CD14-positive monocyte (primary cell): Measurements from ENCODE around the gene FAM153A. TPM values are rescaled to one million over a fixed set of nuclear protein-coding genes. Genes with fewer than 3 reads are reported as not detected.
"Not testable (repeated sequence)": the region's sequence is repeated elsewhere in the genome, so short reads cannot be mapped to it uniquely, and the experiment has no call there.

ENCODE experiments used
- DNase-seq, 3 donors: peaks; one replicate each; pipeline ENCODE4 v3.0.0-alpha.2; 2011 to 2022
- H2AFZ ChIP-seq: 2 replicates; pipeline ENCODE4 v1.6.0; 2012; ENCODE audit warnings: mild to moderate bottlenecking, low read depth, low read length, inconsistent platforms; ENCODE audit not compliant: insufficient read depth, poor library complexity, severe bottlenecking
- H3K27ac ChIP-seq, 2 donors: 1 replicate in 1 of 2; 2 replicates in 1 of 2; pipeline ENCODE4 v1.5.1; 2012 to 2013; ENCODE audit warnings: low read length in 2 of 2, control low read depth in 1 of 2, inconsistent platforms in 1 of 2, low read depth in 1 of 2, mild to moderate bottlenecking in 1 of 2
- H3K27me3 ChIP-seq, 2 donors: one replicate each; pipeline versions ENCODE4 v1.6.0 to v1.6.1; 2011 to 2013; ENCODE audit warnings: low read length in 2 of 2; ENCODE audit not compliant: control insufficient read depth in 2 of 2, insufficient read depth in 2 of 2
- H3K36me3 ChIP-seq, 2 donors: replicated peaks in 1 of 2; 1 replicate in 1 of 2; 2 replicates in 1 of 2; pipeline versions ENCODE4 v1.5.1 to v1.6.1; 2012 to 2013; ENCODE audit warnings: low read length in 2 of 2, control low read depth in 1 of 2, inconsistent platforms in 1 of 2, mild to moderate bottlenecking in 1 of 2; ENCODE audit not compliant: insufficient read depth in 2 of 2, control insufficient read depth in 1 of 2
- H3K4me1 ChIP-seq, 2 donors: 1 replicate in 1 of 2; 2 replicates in 1 of 2; pipeline versions ENCODE4 v1.5.1 to v1.6.1; 2012 to 2013; ENCODE audit warnings: low read length in 2 of 2, control low read depth in 1 of 2, inconsistent platforms in 1 of 2, mild to moderate bottlenecking in 1 of 2, moderate library complexity in 1 of 2; ENCODE audit not compliant: insufficient read depth in 2 of 2, control insufficient read depth in 1 of 2
- H3K4me2 ChIP-seq: replicated peaks from 2 replicates; pipeline ENCODE3; 2012; ENCODE audit warnings: low read length, moderate library complexity, mild to moderate bottlenecking; ENCODE audit not compliant: poor library complexity, severe bottlenecking; ENCODE audit errors: extremely low read depth
- H3K4me3 ChIP-seq, 3 experiments: fragments of 200-600 bp in 1 of 3; sonication (generic) in 1 of 3; replicated peaks in 1 of 3; 1 replicate in 2 of 3; 2 replicates in 1 of 3; pipeline ENCODE4 v1.5.1; 2011 to 2013; ENCODE audit warnings: low read length in 3 of 3, mild to moderate bottlenecking in 3 of 3, control low read depth in 2 of 3, low read depth in 2 of 3, inconsistent platforms in 1 of 3, moderate library complexity in 1 of 3
- H3K79me2 ChIP-seq: 2 replicates; pipeline ENCODE4 v1.6.0; 2012; ENCODE audit warnings: mild to moderate bottlenecking, control low read depth, inconsistent platforms, low read length, moderate library complexity; ENCODE audit not compliant: insufficient read depth
- H3K9ac ChIP-seq: 2 replicates; pipeline ENCODE4 v1.6.0; 2017; ENCODE audit warnings: low read length, mild to moderate bottlenecking; ENCODE audit not compliant: insufficient read depth, poor library complexity, severe bottlenecking
- H3K9me3 ChIP-seq, 2 donors: replicated peaks in 1 of 2; 1 replicate in 1 of 2; 2 replicates in 1 of 2; pipeline versions ENCODE4 v1.5.1 to v1.6.1; 2012 to 2013; ENCODE audit warnings: low read length in 2 of 2, control low read depth in 1 of 2; ENCODE audit not compliant: control insufficient read depth in 1 of 2, insufficient read depth in 1 of 2
- H4K20me1 ChIP-seq: 2 replicates; pipeline ENCODE4 v1.6.0; 2012; ENCODE audit warnings: mild to moderate bottlenecking, low read length, control low read depth, moderate library complexity; ENCODE audit not compliant: insufficient read depth
- H3K27ac Mint-ChIP-seq, 7 donors: one replicate each; pipeline ENCODE4 v1.8.0; 2020; ENCODE audit warnings: mild to moderate bottlenecking in 7 of 7, mixed read lengths in 7 of 7, moderate library complexity in 6 of 7, inconsistent platforms in 2 of 7
- H3K27me3 Mint-ChIP-seq, 3 donors: one replicate each; pipeline ENCODE4 v1.8.0; 2021 to 2022; ENCODE audit warnings: low read depth in 3 of 3, mild to moderate bottlenecking in 3 of 3, mixed read lengths in 3 of 3, moderate library complexity in 3 of 3, inconsistent platforms in 1 of 3
- H3K36me3 Mint-ChIP-seq, 2 donors: one replicate each; pipeline ENCODE4 v1.8.0; 2020; ENCODE audit warnings: mixed read lengths in 2 of 2, inconsistent platforms in 1 of 2, mild to moderate bottlenecking in 1 of 2
- H3K4me1 Mint-ChIP-seq: one replicate; pipeline ENCODE4 v1.8.0; 2020; ENCODE audit warnings: mild to moderate bottlenecking, mixed read lengths
- H3K4me3 Mint-ChIP-seq, 2 donors: one replicate each; pipeline ENCODE4 v1.8.0; 2020; ENCODE audit warnings: mild to moderate bottlenecking in 2 of 2, mixed read lengths in 2 of 2, moderate library complexity in 1 of 2
- H3K9me3 Mint-ChIP-seq, 7 donors: one replicate each; pipeline ENCODE4 v1.8.0; 2020 to 2022; ENCODE audit warnings: mixed read lengths in 7 of 7, mild to moderate bottlenecking in 6 of 7, moderate library complexity in 6 of 7, inconsistent platforms in 2 of 7
- WGBS: methylation state at CpG from one replicate; pipeline ENCODE4 v1.1.5; 2013; ENCODE audit warnings: missing lambda C conversion rate; ENCODE audit not compliant: insufficient coverage; 5-methylcytosine and 5-hydroxymethylcytosine counted together
- intact Hi-C, 2 donors: fragments of 100-400 bp; cut with micrococcal nuclease; formaldehyde crosslinking; loops; one replicate each; pipeline versions ENCODE4 v1.15.0 to v1.15.1; 2023
- polyA plus RNA-seq, 3 donors: library from polyadenylated mRNA; depleted of rRNA in 1 of 3; unstranded in 2 of 3; stranded (reverse) in 1 of 3; fragments of 300-500 nt in 2 of 3; fragments of >200 nt in 1 of 3; fragmentation: Illumina TruSeq in 2 of 3; gene quantifications; 1 replicate in 2 of 3; 2 replicates in 1 of 3; pipeline ENCODE4 v1.2.3, GENCODE V29; 2012 to 2021

FAM153A gene
- polyA plus RNA-seq, 3 donors = not detected

GRCh38 chr5:177809209-177809913 is 26.7 kb upstream of the FAM153A start:
- H3K4me3 ChIP-seq, H3K27me3 Mint-ChIP-seq, H3K36me3 ChIP-seq, H3K9me3 ChIP-seq, H3K27ac Mint-ChIP-seq, H3K36me3 Mint-ChIP-seq, H3K9ac ChIP-seq, H3K79me2 ChIP-seq, H3K4me1 Mint-ChIP-seq, H2AFZ ChIP-seq, DNase-seq, H3K4me1 ChIP-seq, H3K9me3 Mint-ChIP-seq, H4K20me1 ChIP-seq, H3K27me3 ChIP-seq, H3K4me2 ChIP-seq, intact Hi-C loops, H3K4me3 Mint-ChIP-seq, H3K27ac ChIP-seq: not testable (repeated sequence)
- no CpG with 5 or more reads among the region's 11 CpGs for WGBS

GRCh38 chr5:177808420-177808819 is 25.7 kb upstream of the FAM153A start:
- H3K27me3 ChIP-seq, H3K9ac ChIP-seq, H3K36me3 Mint-ChIP-seq, H3K4me3 ChIP-seq, H3K4me3 Mint-ChIP-seq, H3K9me3 Mint-ChIP-seq, H2AFZ ChIP-seq, H3K27ac ChIP-seq, H3K4me2 ChIP-seq, H4K20me1 ChIP-seq, H3K9me3 ChIP-seq, H3K4me1 Mint-ChIP-seq, H3K4me1 ChIP-seq, H3K27ac Mint-ChIP-seq, H3K27me3 Mint-ChIP-seq, H3K36me3 ChIP-seq, DNase-seq, intact Hi-C loops, H3K79me2 ChIP-seq: not testable (repeated sequence)
- WGBS = no CpG with 5 or more reads among the region's 12 CpGs

- H3K4me1 ChIP-seq, H3K27me3 ChIP-seq, H3K9me3 Mint-ChIP-seq, H3K27ac ChIP-seq, H3K27ac Mint-ChIP-seq, H3K27me3 Mint-ChIP-seq, H3K4me2 ChIP-seq, H3K36me3 ChIP-seq, H3K4me3 Mint-ChIP-seq, H3K9ac ChIP-seq, H3K4me3 ChIP-seq, H3K36me3 Mint-ChIP-seq, H3K9me3 ChIP-seq, H3K4me1 Mint-ChIP-seq, H2AFZ ChIP-seq, DNase-seq, H3K79me2 ChIP-seq, intact Hi-C loops, H4K20me1 ChIP-seq: not testable (repeated sequence)
- 90% methylated on average over 2 of the region's 18 CpGs for WGBS
Observed at GRCh38 chr5:177807265-177807664, 24.6 kb upstream of the FAM153A start.

GRCh38 chr5:177801427-177801826 is 18.7 kb upstream of the FAM153A start:
- H3K9me3 ChIP-seq, intact Hi-C loops, H3K4me2 ChIP-seq, H3K79me2 ChIP-seq, H3K9me3 Mint-ChIP-seq, H3K9ac ChIP-seq, H4K20me1 ChIP-seq, DNase-seq, H2AFZ ChIP-seq, H3K4me3 ChIP-seq, H3K27ac Mint-ChIP-seq, H3K36me3 ChIP-seq, H3K4me1 ChIP-seq, H3K27me3 Mint-ChIP-seq, H3K27me3 ChIP-seq, H3K36me3 Mint-ChIP-seq, H3K27ac ChIP-seq, H3K4me3 Mint-ChIP-seq, H3K4me1 Mint-ChIP-seq: not testable (repeated sequence)
- WGBS = no CpG with 5 or more reads among the region's 5 CpGs
